Cardiac fibroblast (primary cell): ENCODE measurements around the gene SUSD3.

ENCODE experiments used
- DNase-seq, 2 donors: peaks; one replicate each; pipeline versions ENCODE4 v3.0.0 to v3.0.0-alpha.2; 2010; ENCODE audit warnings: low read depth in 2 of 2
- H3K4me3 ChIP-seq, 2 donors: replicated peaks in 1 of 2; 1 replicate in 1 of 2; 2 replicates in 1 of 2; pipeline ENCODE4 v1.5.1; 2011; ENCODE audit warnings: low read depth in 2 of 2, low read length in 2 of 2, mild to moderate bottlenecking in 2 of 2, moderate library complexity in 1 of 2
- CTCF ChIP-seq: IDR thresholded peaks from one replicate; pipeline ENCODE4 v1.5.1; 2011; ENCODE audit warnings: low read depth, mild to moderate bottlenecking, low read length, inconsistent platforms

Gene SUSD3

GRCh38 chr9:93087971-93088655 is 29.6 kb downstream of the SUSD3 start:
- no peak for DNase-seq
- H3K4me3 ChIP-seq = no peak overlapping the region
- no peak for TF ChIP-seq CTCF

- no peak for TF ChIP-seq CTCF
- DNase-seq = no peak
- H3K4me3 ChIP-seq = no peak overlapping the region
Observed at GRCh38 chr9:93088656-93089015, 30.1 kb downstream of the SUSD3 start.

- H3K4me3 ChIP-seq = no peak overlapping the region
- DNase-seq = no peak
- TF ChIP-seq CTCF = no peak
Observed at GRCh38 chr9:93089024-93089423, 30.5 kb downstream of the SUSD3 start.

- no peak for TF ChIP-seq CTCF
- H3K4me3 ChIP-seq = no peak overlapping the region
- no peak for DNase-seq
Observed at GRCh38 chr9:93089481-93089991, 31.0 kb downstream of the SUSD3 start.

- TF ChIP-seq CTCF = no peak
- DNase-seq = no peak
- no peak overlapping the region for H3K4me3 ChIP-seq
Observed at GRCh38 chr9:93090091-93090655, 31.7 kb downstream of the SUSD3 start.

- TF ChIP-seq CTCF = no peak
- no peak overlapping the region for H3K4me3 ChIP-seq
- no peak for DNase-seq
Observed at GRCh38 chr9:93091056-93091452, 32.6 kb downstream of the SUSD3 start.
